Ovary (tissue), 9 donors: ENCODE measurements around the gene MARCO. TPM values are rescaled to one million over a fixed set of nuclear protein-coding genes. Genes with fewer than 3 reads are reported as not detected.

Source experiments
- DNase-seq, 5 donors: peaks; one replicate each; pipeline ENCODE4 v3.0.0-alpha.2; 2019 to 2020
- H3K27ac ChIP-seq, 2 donors: fragments of 200-600 bp; one replicate each; pipeline versions ENCODE4 v1.5.1 to v1.8.0; 2019 to 2022
- H3K27me3 ChIP-seq: fragments of 200-600 bp; one replicate; pipeline ENCODE4 v1.8.0; 2022
- H3K36me3 ChIP-seq: fragments of 200-600 bp; sonication (generic); one replicate; pipeline ENCODE4 v1.5.1; 2019
- H3K4me1 ChIP-seq: one replicate; pipeline ENCODE4 v1.8.1; 2013; ENCODE audit warnings: mild to moderate bottlenecking, moderate library complexity; ENCODE audit not compliant: insufficient read depth
- H3K4me3 ChIP-seq: fragments of 200-600 bp; sonication (generic); one replicate; pipeline ENCODE4 v1.5.1; 2017
- H3K9me3 ChIP-seq, 2 donors: fragments of 200-600 bp in 1 of 2; sonication (generic) in 1 of 2; one replicate each; pipeline versions ENCODE4 v1.5.1 to v1.8.1; 2013 to 2019; ENCODE audit warnings: mild to moderate bottlenecking in 1 of 2, moderate library complexity in 1 of 2
- EP300 ChIP-seq: sonication (generic); formaldehyde crosslinking; IDR thresholded peaks from one replicate; pipeline ENCODE4 v1.6.1; 2017; ENCODE audit warnings: antibody characterized with exemption
- POLR2A ChIP-seq: fragments of 450-650 bp; IDR thresholded peaks from one replicate; pipeline ENCODE4 v1.6.1; 2017; ENCODE audit warnings: antibody characterized with exemption, mild to moderate bottlenecking, moderate library complexity
- WGBS, 3 donors: extraction: QIAGEN DNeasy Blood & Tissue Kit in 1 of 3; methylation state at CpG; one replicate each; pipeline versions ENCODE4 v1.1.5 to v1.1.7; 2013 to 2017; 5-methylcytosine and 5-hydroxymethylcytosine counted together
- intact Hi-C, 4 donors: fragments of 100-400 bp; cut with DNase I; formaldehyde crosslinking; loops; one replicate each; pipeline versions ENCODE4 v1.11.0 to v1.15.1; 2022 to 2023
- polyA plus RNA-seq, 2 donors: library from polyadenylated mRNA; stranded (reverse); fragments of 200-250 nt in 1 of 2; fragments of 350-450 nt in 1 of 2; fragmentation: Illumina TruSeq in 1 of 2; extraction: RNeasy Lipid Tissue Mini Kit (QIAGEN cat#74804) in 1 of 2; gene quantifications; one replicate each; pipeline ENCODE4 v1.2.3, GENCODE V29; 2013 to 2014
- total RNA-seq, 7 donors: library from RNA; depleted of rRNA in 2 of 7; stranded (reverse); fragments of >200 nt in 2 of 7; fragmentation: NEBNext Ultra II Directional in 3 of 7; extraction: Animal tissue kit (Norgen Biotek cat#: 25700) in 3 of 7; gene quantifications; one replicate each; pipeline versions ENCODE4 v1.1.0 to v1.2.4, GENCODE V29; 2016 to 2023
- TF ChIP-seq, protein P1 (sequence below), 3 donors: fragments of 450-650 bp in 2 of 3; fragments of 200-600 bp in 1 of 3; IDR thresholded peaks; one replicate each; pipeline versions ENCODE4 v1.5.1 to v1.8.0; 2016 to 2022; ENCODE audit warnings: antibody characterized with exemption in 3 of 3, mild to moderate bottlenecking in 1 of 3
- donor health status: DM: no; HTN: no; CAD: no; lungs with moderate emphysema.
- donor health status: DM: no; HTN: no; CAD: no.
- donor health status: Bipolar disorder and iron deficiency.
- donor health status: DM: yes; HTN: yes; CAD: no.
- donor health status: DM: no; HTN: no; CAD: no.
- donor health status: DM: yes; HTN: yes; CAD: no.

MARCO gene
- total and polyA plus RNA-seq, 9 donors = 1.1 to 19.9 (median 6.0) TPM

GRCh38 chr2:119015845-119016244 is 73.9 kb downstream of the MARCO start:
- Histone ChIP-seq H3K4me1 (no peaks in the 10 kb centered on the region), H3K36me3 (no peaks in the 10 kb centered on the region), H3K27ac (no peak overlapping the region), H3K4me3 (no peak overlapping the region), H3K27me3 (no peaks in the 10 kb centered on the region), H3K9me3 (no peaks in the 10 kb centered on the region)
- 8 to 28% (median 13%) methylated on average over 13 of the region's 13 CpGs for WGBS, 3 donors
- TF ChIP-seq EP300 (no peak), POLR2A (no peak)
- TF ChIP-seq, protein P1, sequence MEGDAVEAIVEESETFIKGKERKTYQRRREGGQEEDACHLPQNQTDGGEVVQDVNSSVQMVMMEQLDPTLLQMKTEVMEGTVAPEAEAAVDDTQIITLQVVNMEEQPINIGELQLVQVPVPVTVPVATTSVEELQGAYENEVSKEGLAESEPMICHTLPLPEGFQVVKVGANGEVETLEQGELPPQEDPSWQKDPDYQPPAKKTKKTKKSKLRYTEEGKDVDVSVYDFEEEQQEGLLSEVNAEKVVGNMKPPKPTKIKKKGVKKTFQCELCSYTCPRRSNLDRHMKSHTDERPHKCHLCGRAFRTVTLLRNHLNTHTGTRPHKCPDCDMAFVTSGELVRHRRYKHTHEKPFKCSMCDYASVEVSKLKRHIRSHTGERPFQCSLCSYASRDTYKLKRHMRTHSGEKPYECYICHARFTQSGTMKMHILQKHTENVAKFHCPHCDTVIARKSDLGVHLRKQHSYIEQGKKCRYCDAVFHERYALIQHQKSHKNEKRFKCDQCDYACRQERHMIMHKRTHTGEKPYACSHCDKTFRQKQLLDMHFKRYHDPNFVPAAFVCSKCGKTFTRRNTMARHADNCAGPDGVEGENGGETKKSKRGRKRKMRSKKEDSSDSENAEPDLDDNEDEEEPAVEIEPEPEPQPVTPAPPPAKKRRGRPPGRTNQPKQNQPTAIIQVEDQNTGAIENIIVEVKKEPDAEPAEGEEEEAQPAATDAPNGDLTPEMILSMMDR (IDR thresholded peaks at IDR 0.05) = no peak
- intact Hi-C loops = loop anchor here in 1 of 4 donors (10.0 kb wide), 1 partner anchor 459 kb away; no protein-coding TSS in a partner anchor
- no peak for DNase-seq

- DNase-seq = no peak
- no peaks in the 10 kb centered on the region for H3K9me3 ChIP-seq
- H3K27ac ChIP-seq = no peak overlapping the region
- no peaks in the 10 kb centered on the region for H3K27me3 ChIP-seq
- H3K4me1 ChIP-seq = no peaks in the 10 kb centered on the region
- intact Hi-C loops = loop anchor here in 1 of 4 donors (10.0 kb wide), 1 partner anchor 455 kb away; no protein-coding TSS in a partner anchor
- no peaks in the 10 kb centered on the region for H3K36me3 ChIP-seq
- H3K4me3 ChIP-seq = no peak overlapping the region
- TF ChIP-seq, protein P1 (IDR thresholded peaks at IDR 0.05) = no peak
- TF ChIP-seq EP300 = no peak
- TF ChIP-seq POLR2A = no peak
Observed at GRCh38 chr2:119019521-119019920, 77.5 kb downstream of the MARCO start.

GRCh38 chr2:119022678-119023077 is 80.7 kb downstream of the MARCO start:
- H3K9me3 ChIP-seq = no peaks in the 10 kb centered on the region
- TF ChIP-seq EP300 = no peak
- no peak for TF ChIP-seq POLR2A
- TF ChIP-seq, protein P1 (IDR thresholded peaks at IDR 0.05) = no peak
- H3K4me3 ChIP-seq = no peak overlapping the region
- no peaks in the 10 kb centered on the region for H3K36me3 ChIP-seq
- no peaks in the 10 kb centered on the region for H3K4me1 ChIP-seq
- intact Hi-C loops = loop anchor here in 1 of 4 donors (10.0 kb wide), 1 partner anchor 242 kb away; no protein-coding TSS in a partner anchor
- no peak for DNase-seq
- H3K27me3 ChIP-seq = no peaks in the 10 kb centered on the region
- no peak overlapping the region for H3K27ac ChIP-seq
- WGBS, 3 donors = 83 to 92% (median 89%) methylated on average over 4 of the region's 4 CpGs

DNA sequence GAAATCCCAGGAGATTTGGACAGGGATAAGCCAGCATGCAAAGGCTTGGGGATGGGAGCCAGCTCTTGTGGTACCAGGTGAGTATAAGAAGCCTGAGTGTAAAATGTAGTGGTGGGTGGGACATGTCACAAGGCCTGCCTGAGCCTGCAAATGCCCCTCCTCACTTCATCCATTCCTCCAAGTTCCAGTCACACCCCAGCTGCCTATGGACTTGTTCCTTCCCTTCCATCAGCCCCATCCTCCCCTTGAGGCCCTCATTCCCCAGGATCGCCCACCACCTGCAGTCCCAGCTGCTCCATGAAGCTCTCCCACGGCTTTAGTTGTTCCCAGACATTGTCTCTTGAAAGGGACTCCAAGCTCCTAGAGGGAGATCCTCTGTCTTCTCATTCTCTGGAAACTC is 81.5 kb downstream of the MARCO start:
- intact Hi-C loops = loop anchor here in 1 of 4 donors (10.0 kb wide), 1 partner anchor 241 kb away; no protein-coding TSS in a partner anchor
- 67 to 68% (median 68%) methylated on average over 2 of the region's 2 CpGs for WGBS, 3 donors
- no peak for DNase-seq

More for the DNA sequence above, 81.5 kb downstream of the MARCO start:
- Histone ChIP-seq H3K9me3 (no peaks in the 10 kb centered on the region), H3K36me3 (no peaks in the 10 kb centered on the region), H3K4me3 (no peak overlapping the region), H3K4me1 (no peaks in the 10 kb centered on the region), H3K27me3 (no peaks in the 10 kb centered on the region), H3K27ac (no peak overlapping the region)
- TF ChIP-seq, protein P1 (IDR thresholded peaks at IDR 0.05) = no peak
- TF ChIP-seq POLR2A = no peak
- no peak for TF ChIP-seq EP300
